Panc1 (cell line): Measurements from ENCODE around the gene CDADC1. TPM values are rescaled to one million over a fixed set of nuclear protein-coding genes. Genes with fewer than 3 reads are reported as not detected.

Source experiments
- ATAC-seq: fragments of 200-7000 bp; cut with Tn5 transposase; 2 replicates; pipeline ENCODE4 v1.9.1; 2020; ENCODE audit warnings: mild to moderate bottlenecking, moderate library complexity
- BruUV-seq: library from RNA; stranded (reverse); fragments of 400-500 nt; replicated peaks from 2 replicates; lab custom pipeline; 2021; lab: Mats Ljungman, UMichigan
- CTCF ChIA-PET: fragments of 300-600 bp; sonication (Branson Sonifier 250); formaldehyde crosslinking; loops from one replicate; lab custom pipeline; 2022; ENCODE audit warnings: antibody characterized with exemption; lab: Charles Lee
- POLR2A ChIA-PET: fragments of 300-600 bp; sonication (Branson Sonifier 250); formaldehyde crosslinking; loops from one replicate; lab custom pipeline; 2022; ENCODE audit warnings: antibody characterized with exemption; lab: Charles Lee
- DNase-seq: peaks from one replicate; pipeline ENCODE4 v3.0.0-alpha.2; 2010; ENCODE audit warnings: low read depth, low spot score
- H3K27ac ChIP-seq: 2 replicates; pipeline ENCODE4 v1.5.1; 2011; ENCODE audit warnings: mild to moderate bottlenecking, low read length, inconsistent platforms
- H3K27me3 ChIP-seq: fragments of 200-500 bp; sonication (Bioruptor generic); 2 replicates; pipeline ENCODE4 v1.6.0; 2014; ENCODE audit warnings: low read length, inconsistent platforms; ENCODE audit not compliant: control insufficient read depth, insufficient read depth
- H3K36me3 ChIP-seq: fragments of 200-500 bp; sonication (Bioruptor generic); 2 replicates; pipeline ENCODE4 v1.5.1; 2014; ENCODE audit warnings: inconsistent platforms, mild to moderate bottlenecking, low read length, moderate library complexity; ENCODE audit not compliant: control insufficient read depth, insufficient read depth
- H3K4me1 ChIP-seq: 2 replicates; pipeline ENCODE4 v1.5.1; 2011; ENCODE audit warnings: inconsistent platforms, mild to moderate bottlenecking, low read length, moderate library complexity; ENCODE audit not compliant: control insufficient read depth, insufficient read depth
- H3K4me3 ChIP-seq, 2 experiments: 2 replicates each; pipeline ENCODE4 v1.5.1; 2011 to 2012; ENCODE audit warnings: low read depth in 2 of 2, low read length in 2 of 2, mild to moderate bottlenecking in 2 of 2, inconsistent platforms in 1 of 2, moderate library complexity in 1 of 2
- H3K9me3 ChIP-seq: fragments of 200-500 bp; sonication (Bioruptor generic); 2 replicates; pipeline ENCODE4 v1.5.1; 2014; ENCODE audit warnings: low read depth, mild to moderate bottlenecking, inconsistent platforms, low read length, moderate library complexity; ENCODE audit not compliant: control insufficient read depth, insufficient read depth
- CTCF ChIP-seq: fragments of 450-650 bp; IDR thresholded peaks from 2 replicates; pipeline ENCODE4 v1.5.1; 2017; ENCODE audit warnings: mild to moderate bottlenecking
- POLR2AphosphoS5 ChIP-seq: IDR thresholded peaks from 2 replicates; pipeline ENCODE4 v1.6.1; 2012; ENCODE audit warnings: mild to moderate bottlenecking, low read depth, low read length, moderate library complexity
- REST ChIP-seq, 2 experiments: IDR thresholded peaks; 2 replicates each; pipeline ENCODE4 v1.6.1; 2011 to 2012; ENCODE audit warnings: low read depth in 2 of 2, control low read depth in 1 of 2, low read length in 1 of 2, mild to moderate bottlenecking in 1 of 2, moderate library complexity in 1 of 2; ENCODE audit not compliant: insufficient read depth in 1 of 2
- SIN3A ChIP-seq: IDR thresholded peaks from 2 replicates; pipeline ENCODE4 v1.6.1; 2012; ENCODE audit warnings: low read depth, mild to moderate bottlenecking, low read length, moderate library complexity, borderline replicate concordance; ENCODE audit not compliant: insufficient read depth
- TCF7L2 ChIP-seq: IDR thresholded peaks from 2 replicates; pipeline ENCODE4 v1.6.1; 2011; ENCODE audit warnings: mild to moderate bottlenecking, low read depth, low read length, inconsistent platforms
- in situ Hi-C: cut with HindIII; loops from 2 replicates; pipeline ENCODE4 v1.10.0; 2016; ENCODE audit warnings: low sequenced_read_pairs, low pct_unique_long_range_greater_than_20kb
- intact Hi-C: fragments of 100-400 bp; cut with micrococcal nuclease; formaldehyde crosslinking; loops from one replicate; pipeline ENCODE4 v1.10.0; 2022; ENCODE audit not compliant: unreplicated experiment
- total RNA-seq: library from RNA; stranded (reverse); gene quantifications from one replicate; pipeline ENCODE4 v1.2.1, GENCODE V29; 2021; ENCODE audit not compliant: unreplicated experiment

CDADC1 gene
- total RNA-seq, 1 experiment from 2014 or later, result 11.8 TPM

- intact Hi-C loops, result no loop called here
- ChIA-PET CTCF (no interaction called here), POLR2A (no interaction called here)
- Histone ChIP-seq H3K27me3 (no peaks in the 10 kb centered on the region), H3K36me3 (no peaks in the 10 kb centered on the region), H3K9me3 (no peaks in the 10 kb centered on the region), H3K4me1 (peaks cover 7% of the 10 kb centered on the region), H3K4me3 (no peak overlapping the region), H3K27ac (no peak overlapping the region)
- no peak for ATAC-seq
- in situ Hi-C loops, result no loop called here
- DNase-seq, result no peak
- TF ChIP-seq TCF7L2 (no peak), SIN3A (no peak), CTCF (no peak)
- no TSS peak for BruUV-seq
Observed at GRCh38 chr13:49310251-49310650, 62.5 kb downstream of the CDADC1 start.

- no peak for TF ChIP-seq REST (IDR thresholded peaks at IDR 0.05; ENCODE audit: insufficient read depth in 1 of 2, low read depth in 2 of 2, low read length in 1 of 2)
- no peak for TF ChIP-seq SIN3A
- no peak for TF ChIP-seq CTCF
- no peak for TF ChIP-seq TCF7L2
- no peak for TF ChIP-seq POLR2AphosphoS5
- intact Hi-C loops, result no loop called here
Observed at GRCh38 chr13:49311816-49312215, 64.1 kb downstream of the CDADC1 start.

More at GRCh38 chr13:49311816-49312215, 64.1 kb downstream of the CDADC1 start:
- Histone ChIP-seq H3K4me1 (peaks cover 7% of the 10 kb centered on the region), H3K27ac (no peak overlapping the region), H3K36me3 (no peaks in the 10 kb centered on the region), H3K4me3 (no peak overlapping the region), H3K9me3 (no peaks in the 10 kb centered on the region), H3K27me3 (no peaks in the 10 kb centered on the region)
- DNase-seq (no peak), ATAC-seq (no peak)
- in situ Hi-C loops, result no loop called here
- BruUV-seq, result no TSS peak
- ChIA-PET CTCF (no interaction called here), POLR2A (no interaction called here)
